GM21381 (cell line): ENCODE results near the gene HERPUD2.

ENCODE experiments used
- ATAC-seq: cut with Tn5 transposase; IDR thresholded peaks from one replicate; pipeline ENCODE4 v1.9.1; 2021; ENCODE audit warnings: mild to moderate bottlenecking, moderate library complexity; ENCODE audit not compliant: unreplicated experiment

The HERPUD2 gene

GRCh38 chr7:35694784-35695472, at the start of gene HERPUD2:
Gene HERPUD2 (minus strand): TSS chr7:35695135. CDS start chr7:35694330, 805 bp downstream.
- ATAC-seq, result peak; percentile 85

GRCh38 chr7:35738889-35739288, 44.0 kb upstream of the HERPUD2 start:
- no peak for ATAC-seq

GRCh38 chr7:35736725-35737124, 41.8 kb upstream of the HERPUD2 start:
- ATAC-seq, result no peak

GRCh38 chr7:35735396-35735795, 40.5 kb upstream of the HERPUD2 start:
- ATAC-seq, result no peak

- ATAC-seq, result no peak
These were observed 39.1 kb upstream of the HERPUD2 start for GRCh38 chr7:35734001-35734483.

GRCh38 chr7:35731349-35731748, 36.4 kb upstream of the HERPUD2 start:
- ATAC-seq, result no peak

GRCh38 chr7:35729061-35729783, 34.3 kb upstream of the HERPUD2 start:
- ATAC-seq, result peak; percentile 54

GRCh38 chr7:35728412-35729060, 33.6 kb upstream of the HERPUD2 start:
- no peak for ATAC-seq

- ATAC-seq, result no peak
These were observed 32.6 kb upstream of the HERPUD2 start for GRCh38 chr7:35727571-35727970.

GRCh38 chr7:35726654-35727053, 31.7 kb upstream of the HERPUD2 start:
- no peak for ATAC-seq

GRCh38 chr7:35725280-35725680, 30.3 kb upstream of the HERPUD2 start:
- peak; percentile 37 for ATAC-seq

GRCh38 chr7:35723011-35723410, 28.1 kb upstream of the HERPUD2 start:
- ATAC-seq, result no peak

- ATAC-seq, result no peak
These were observed 27.3 kb upstream of the HERPUD2 start for GRCh38 chr7:35722054-35722849.

GRCh38 chr7:35721288-35721687, 26.4 kb upstream of the HERPUD2 start:
- no peak for ATAC-seq

GRCh38 chr7:35720849-35721248, 25.9 kb upstream of the HERPUD2 start:
- no peak for ATAC-seq

GRCh38 chr7:35720032-35720431, 25.1 kb upstream of the HERPUD2 start:
- ATAC-seq, result no peak

GRCh38 chr7:35718047-35718446, 23.1 kb upstream of the HERPUD2 start:
- no peak for ATAC-seq

GRCh38 chr7:35717516-35717915, 22.6 kb upstream of the HERPUD2 start:
- ATAC-seq, result no peak

- no peak for ATAC-seq
These were observed 22.1 kb upstream of the HERPUD2 start for GRCh38 chr7:35717013-35717412.

GRCh38 chr7:35716038-35716803, 21.3 kb upstream of the HERPUD2 start:
- no peak for ATAC-seq
